Caco-2 (cell line): ENCODE measurements around the gene GLT1D1. TPM values are rescaled to one million over a fixed set of nuclear protein-coding genes. Genes with fewer than 3 reads are reported as not detected.

Experiments
- BruUV-seq: library from RNA; stranded (reverse); fragments of 400-500 nt; replicated peaks from 2 replicates; lab custom pipeline; 2021; lab: Mats Ljungman, UMichigan
- CTCF ChIA-PET: fragments of 300-600 bp; sonication (Branson Sonifier 250); formaldehyde crosslinking; loops from one replicate; lab custom pipeline; 2022; ENCODE audit warnings: antibody characterized with exemption; lab: Charles Lee
- POLR2A ChIA-PET: fragments of 300-600 bp; sonication (Branson Sonifier 250); formaldehyde crosslinking; loops from one replicate; lab custom pipeline; 2022; ENCODE audit warnings: antibody characterized with exemption; lab: Charles Lee
- DNase-seq, 2 experiments: peaks; one replicate each; pipeline versions ENCODE4 v3.0.0 to v3.0.0-alpha.2; 2020 to 2022
- H3K27me3 ChIP-seq: replicated peaks from 2 replicates; pipeline ENCODE4 v1.6.0; 2011; ENCODE audit warnings: low read length; ENCODE audit not compliant: control insufficient read depth, insufficient read depth
- H3K36me3 ChIP-seq: 2 replicates; pipeline ENCODE4 v1.5.1; 2011; ENCODE audit warnings: low read length; ENCODE audit not compliant: control insufficient read depth, insufficient read depth
- H3K4me1 ChIP-seq: fragments of 250-450 bp; sonication (Bioruptor Pico); 2 replicates; pipeline ENCODE4 v1.5.1; 2020; ENCODE audit warnings: mild to moderate bottlenecking
- H3K4me3 ChIP-seq: 2 replicates; pipeline ENCODE4 v1.5.1; 2011; ENCODE audit warnings: low read depth, mild to moderate bottlenecking, control low read depth, low read length
- H3K9me3 ChIP-seq: fragments of 250-450 bp; sonication (Bioruptor Pico); 2 replicates; pipeline ENCODE4 v1.5.1; 2020; ENCODE audit warnings: mild to moderate bottlenecking, moderate library complexity
- H3K27ac Mint-ChIP-seq: one replicate; pipeline ENCODE4 v1.8.0; 2022; ENCODE audit warnings: mixed read lengths; ENCODE audit not compliant: unreplicated experiment
- H3K27me3 Mint-ChIP-seq: one replicate; pipeline ENCODE4 v1.8.0; 2022; ENCODE audit warnings: mixed read lengths; ENCODE audit not compliant: insufficient read depth, unreplicated experiment
- H3K36me3 Mint-ChIP-seq: one replicate; pipeline ENCODE4 v1.8.0; 2022; ENCODE audit warnings: mild to moderate bottlenecking, mixed read lengths; ENCODE audit not compliant: insufficient read depth, unreplicated experiment
- H3K4me1 Mint-ChIP-seq: one replicate; pipeline ENCODE4 v1.8.0; 2022; ENCODE audit warnings: low read depth, mixed read lengths; ENCODE audit not compliant: unreplicated experiment
- H3K4me3 Mint-ChIP-seq: one replicate; pipeline ENCODE4 v1.8.0; 2022; ENCODE audit warnings: mild to moderate bottlenecking, moderate library complexity, mixed read lengths; ENCODE audit not compliant: unreplicated experiment
- H3K9me3 Mint-ChIP-seq: one replicate; pipeline ENCODE4 v1.8.0; 2022; ENCODE audit warnings: mixed read lengths; ENCODE audit not compliant: unreplicated experiment
- intact Hi-C: fragments of 100-400 bp; cut with micrococcal nuclease; formaldehyde crosslinking; loops from one replicate; pipeline ENCODE4 v1.10.0; 2022; ENCODE audit not compliant: unreplicated experiment
- total RNA-seq: library from RNA; stranded (reverse); gene quantifications from 2 replicates; pipeline ENCODE4 v1.2.3, GENCODE V29; 2022
- TF ChIP-seq, protein P1 (sequence below), 2 experiments: fragments of 200-600 bp in 1 of 2; IDR thresholded peaks; 1 replicate in 1 of 2; 2 replicates in 1 of 2; pipeline versions ENCODE4 v1.5.1 to v1.8.0; 2011 to 2022; ENCODE audit warnings: antibody characterized with exemption in 1 of 2, control low read depth in 1 of 2, inconsistent platforms in 1 of 2, low read depth in 1 of 2, low read length in 1 of 2, mild to moderate bottlenecking in 1 of 2, moderate library complexity in 1 of 2; ENCODE audit not compliant: insufficient read depth in 1 of 2, severe bottlenecking in 1 of 2, unreplicated experiment in 1 of 2

The GLT1D1 gene
- total RNA-seq, 1 experiment from 2014 or later = not detected

DNA sequence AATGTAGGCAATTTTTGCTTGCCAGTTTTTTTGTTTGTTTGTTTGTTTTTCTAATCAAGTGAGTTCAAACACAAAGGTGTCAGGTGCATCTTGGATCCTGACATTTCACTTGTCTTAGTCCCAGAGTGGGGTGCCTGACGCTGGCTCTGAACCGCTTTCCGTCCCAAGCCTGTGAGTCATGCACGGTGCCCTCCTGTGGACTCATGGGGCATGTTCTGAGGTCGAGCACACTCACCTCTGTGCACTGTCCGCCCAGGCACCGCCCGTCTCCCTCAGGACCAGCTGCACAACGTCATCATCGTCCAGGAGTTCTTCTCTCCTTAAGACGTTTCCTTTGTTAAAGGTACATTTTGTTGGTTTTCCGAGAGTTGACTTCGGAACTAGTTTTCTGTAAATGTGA lies 98.2 kb downstream of the GLT1D1 start:
- Mint-ChIP-seq H3K9me3 (no peaks in the 10 kb centered on the region), H3K27ac (no peak overlapping the region), H3K27me3 (peaks cover 6% of the 10 kb centered on the region), H3K4me1 (no peaks in the 10 kb centered on the region), H3K36me3 (no peaks in the 10 kb centered on the region), H3K4me3 (no peak overlapping the region)
- Histone ChIP-seq H3K27me3 (no peaks in the 10 kb centered on the region), H3K36me3 (no peaks in the 10 kb centered on the region), H3K4me1 (no peaks in the 10 kb centered on the region), H3K9me3 (no peaks in the 10 kb centered on the region), H3K4me3 (no peak overlapping the region)
- ChIA-PET CTCF (no interaction called here), POLR2A (no interaction called here)
- TF ChIP-seq, protein P1, sequence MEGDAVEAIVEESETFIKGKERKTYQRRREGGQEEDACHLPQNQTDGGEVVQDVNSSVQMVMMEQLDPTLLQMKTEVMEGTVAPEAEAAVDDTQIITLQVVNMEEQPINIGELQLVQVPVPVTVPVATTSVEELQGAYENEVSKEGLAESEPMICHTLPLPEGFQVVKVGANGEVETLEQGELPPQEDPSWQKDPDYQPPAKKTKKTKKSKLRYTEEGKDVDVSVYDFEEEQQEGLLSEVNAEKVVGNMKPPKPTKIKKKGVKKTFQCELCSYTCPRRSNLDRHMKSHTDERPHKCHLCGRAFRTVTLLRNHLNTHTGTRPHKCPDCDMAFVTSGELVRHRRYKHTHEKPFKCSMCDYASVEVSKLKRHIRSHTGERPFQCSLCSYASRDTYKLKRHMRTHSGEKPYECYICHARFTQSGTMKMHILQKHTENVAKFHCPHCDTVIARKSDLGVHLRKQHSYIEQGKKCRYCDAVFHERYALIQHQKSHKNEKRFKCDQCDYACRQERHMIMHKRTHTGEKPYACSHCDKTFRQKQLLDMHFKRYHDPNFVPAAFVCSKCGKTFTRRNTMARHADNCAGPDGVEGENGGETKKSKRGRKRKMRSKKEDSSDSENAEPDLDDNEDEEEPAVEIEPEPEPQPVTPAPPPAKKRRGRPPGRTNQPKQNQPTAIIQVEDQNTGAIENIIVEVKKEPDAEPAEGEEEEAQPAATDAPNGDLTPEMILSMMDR (IDR thresholded peaks at IDR 0.05; ENCODE audit: insufficient read depth in 1 of 2, low read depth in 1 of 2, low read length in 1 of 2, severe bottlenecking in 1 of 2, unreplicated experiment in 1 of 2) = no peak
- no TSS peak for BruUV-seq
- DNase-seq = no peak
- intact Hi-C loops = no loop called here

DNA sequence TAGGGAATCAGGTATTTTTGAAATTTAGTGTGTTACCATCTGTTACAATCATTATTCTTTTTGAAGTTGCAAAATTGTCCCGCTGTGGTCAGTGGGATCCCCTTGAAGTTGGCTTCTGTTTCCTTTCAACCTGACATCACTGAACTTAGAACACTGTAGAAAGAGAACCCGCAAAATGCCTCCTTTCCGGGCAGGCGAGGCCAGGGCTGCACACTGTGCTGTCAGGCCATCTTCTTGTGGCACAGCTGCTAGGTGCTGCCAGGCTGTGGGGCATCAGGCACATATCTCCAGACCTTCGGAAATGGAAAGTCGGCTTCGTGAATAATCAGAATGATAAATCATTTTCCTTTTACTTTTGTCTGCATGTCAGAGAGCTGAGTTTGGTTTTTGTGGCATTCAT lies 103.5 kb downstream of the GLT1D1 start:
- H3K36me3 Mint-ChIP-seq = no peaks in the 10 kb centered on the region
- H3K4me3 Mint-ChIP-seq = no peak overlapping the region
- BruUV-seq = no TSS peak
- ChIA-PET CTCF (no interaction called here), POLR2A (no interaction called here)
- intact Hi-C loops = no loop called here
- no peaks in the 10 kb centered on the region for H3K4me1 Mint-ChIP-seq
- no peak overlapping the region for H3K27ac Mint-ChIP-seq
- DNase-seq = no peak
- Histone ChIP-seq H3K36me3 (no peaks in the 10 kb centered on the region), H3K4me3 (no peak overlapping the region), H3K4me1 (no peaks in the 10 kb centered on the region), H3K9me3 (no peaks in the 10 kb centered on the region), H3K27me3 (no peaks in the 10 kb centered on the region)
- peaks cover 14% of the 10 kb centered on the region for H3K27me3 Mint-ChIP-seq
- H3K9me3 Mint-ChIP-seq = no peaks in the 10 kb centered on the region
- TF ChIP-seq, protein P1 (IDR thresholded peaks at IDR 0.05; ENCODE audit: insufficient read depth in 1 of 2, low read depth in 1 of 2, low read length in 1 of 2, severe bottlenecking in 1 of 2, unreplicated experiment in 1 of 2) = no peak

DNA sequence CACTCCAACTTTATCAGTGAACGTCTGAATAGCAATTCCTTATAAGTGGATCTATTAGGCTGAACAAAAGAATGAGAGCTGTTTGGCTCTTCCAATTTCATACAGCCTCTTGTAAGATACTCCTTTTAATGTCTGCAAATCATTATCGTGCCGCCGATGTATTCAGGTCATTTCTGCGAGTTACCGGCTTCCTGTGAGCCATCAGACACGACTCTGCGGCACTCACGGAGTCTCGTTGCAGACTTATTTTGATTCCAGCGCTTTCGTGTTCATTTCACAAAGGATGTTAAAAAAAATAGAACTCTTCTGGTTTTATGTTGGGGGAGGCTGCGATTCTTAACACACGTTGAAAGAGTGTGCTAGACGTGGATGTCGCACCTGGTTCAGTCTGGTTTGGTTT lies 106.6 kb downstream of the GLT1D1 start:
- no peaks in the 10 kb centered on the region for H3K9me3 ChIP-seq
- Mint-ChIP-seq H3K27me3 (peaks cover 21% of the 10 kb centered on the region), H3K4me3 (no peak overlapping the region), H3K4me1 (no peaks in the 10 kb centered on the region), H3K36me3 (no peaks in the 10 kb centered on the region), H3K9me3 (no peaks in the 10 kb centered on the region), H3K27ac (no peak overlapping the region)
- no peaks in the 10 kb centered on the region for H3K27me3 ChIP-seq
- intact Hi-C loops = no loop called here
- no TSS peak for BruUV-seq
- ChIA-PET CTCF (no interaction called here), POLR2A (no interaction called here)
- DNase-seq = no peak
- TF ChIP-seq, protein P1 (IDR thresholded peaks at IDR 0.05; ENCODE audit: insufficient read depth in 1 of 2, low read depth in 1 of 2, low read length in 1 of 2, severe bottlenecking in 1 of 2, unreplicated experiment in 1 of 2) = no peak
- H3K36me3 ChIP-seq = no peaks in the 10 kb centered on the region
- H3K4me3 ChIP-seq = no peak overlapping the region
- no peaks in the 10 kb centered on the region for H3K4me1 ChIP-seq
